K562 (cell line): ENCODE results near the gene DVL3. TPM values are rescaled to one million over a fixed set of nuclear protein-coding genes. Genes with fewer than 3 reads are reported as not detected.

Source experiments
- ATF7 ChIP-seq: fragments of 450-650 bp; IDR thresholded peaks from 2 replicates; pipeline ENCODE4 v1.7.1; 2014; ENCODE audit warnings: mild to moderate bottlenecking, moderate library complexity
- DNMT1 ChIP-seq: fragments of 450-650 bp; IDR thresholded peaks from 2 replicates; pipeline ENCODE4 v1.6.1; 2016; ENCODE audit warnings: antibody characterized with exemption, mild to moderate bottlenecking
- EHMT2 ChIP-seq: fragments of 450-650 bp; IDR thresholded peaks from 2 replicates; pipeline ENCODE4 v1.6.1; 2018; ENCODE audit warnings: antibody characterized with exemption
- ELF1 ChIP-seq: fragments of 200-800 bp; sonication (Bioruptor generic); IDR thresholded peaks from 2 replicates; pipeline ENCODE4 v1.6.1; 2016; ENCODE audit warnings: missing genetic modification characterization, missing compliant biosample characterization
- GABPA ChIP-seq: fragments of 200-800 bp; sonication (Bioruptor generic); conservative IDR thresholded peaks from 2 replicates; pipeline ENCODE4 v1.6.1; 2016; ENCODE audit warnings: low read depth, missing genetic modification characterization, missing compliant biosample characterization
- GABPB1 ChIP-seq: sonication (generic); formaldehyde crosslinking; IDR thresholded peaks from 2 replicates; pipeline ENCODE4 v1.8.0; 2022; ENCODE audit warnings: mild to moderate bottlenecking, missing genetic modification reagents
- HCFC1 ChIP-seq: IDR thresholded peaks from 2 replicates; pipeline ENCODE4 v1.6.1; 2012; ENCODE audit warnings: low read depth, low read length, improper control_type of control experiment
- HNRNPLL ChIP-seq: fragments of 200-400 bp; formaldehyde crosslinking; IDR thresholded peaks from 2 replicates; pipeline ENCODE4 v1.6.1; 2017; ENCODE audit warnings: low read length, low read depth, mild to moderate bottlenecking; ENCODE audit not compliant: poor library complexity, severe bottlenecking
- KLF1 ChIP-seq: fragments of 450-650 bp; IDR thresholded peaks from 2 replicates; pipeline ENCODE4 v1.6.1; 2016; ENCODE audit warnings: missing genetic modification characterization, missing compliant biosample characterization
- MCM2 ChIP-seq: fragments of 450-650 bp; IDR thresholded peaks from 2 replicates; pipeline ENCODE4 v1.6.1; 2017; ENCODE audit warnings: low read depth, mild to moderate bottlenecking
- MED1 ChIP-seq: sonication (generic); formaldehyde crosslinking; IDR thresholded peaks from 2 replicates; pipeline ENCODE4 v1.8.1; 2023; ENCODE audit warnings: missing genetic modification reagents, borderline replicate concordance
- MYC ChIP-seq, 2 experiments: fragments of 250-450 bp in 1 of 2; sonication (Bioruptor Pico) in 1 of 2; IDR thresholded peaks; 2 replicates each; pipeline versions ENCODE4 v1.5.1 to v1.6.1; 2012 to 2021; ENCODE audit warnings: low read depth in 2 of 2, borderline replicate concordance in 1 of 2, improper control_type of control experiment in 1 of 2, low read length in 1 of 2, mild to moderate bottlenecking in 1 of 2, moderate library complexity in 1 of 2
- NRF1 ChIP-seq, 2 experiments: fragments of 450-650 bp; IDR thresholded peaks in 1 of 2; conservative IDR thresholded peaks in 1 of 2; 2 replicates each; pipeline ENCODE4 v1.6.1; 2014; ENCODE audit warnings: mild to moderate bottlenecking in 2 of 2
- PURB ChIP-seq: sonication (generic); formaldehyde crosslinking; IDR thresholded peaks from 2 replicates; pipeline ENCODE4 v1.9.0; 2021; ENCODE audit warnings: low read depth, mild to moderate bottlenecking, missing genetic modification reagents
- RBM34 ChIP-seq: fragments of 200-400 bp; formaldehyde crosslinking; IDR thresholded peaks from 2 replicates; pipeline ENCODE4 v1.6.1; 2018; ENCODE audit warnings: low read length, borderline replicate concordance; ENCODE audit not compliant: insufficient read depth
- STAG1 ChIP-seq: sonication (generic); formaldehyde crosslinking; IDR thresholded peaks from 2 replicates; pipeline ENCODE4 v1.5.0; 2020; ENCODE audit warnings: missing genetic modification reagents, borderline replicate concordance
- SUPT5H ChIP-seq: fragments of 450-650 bp; IDR thresholded peaks from 2 replicates; pipeline ENCODE4 v1.6.1; 2016
- TBP ChIP-seq: optimal IDR thresholded peaks from 2 replicates; pipeline ENCODE3; 2011; ENCODE audit warnings: low read depth, low read length, improper control_type of control experiment
- TFAM ChIP-seq: fragments of 250-450 bp; sonication (Bioruptor Pico); conservative IDR thresholded peaks from 2 replicates; pipeline ENCODE4 v1.5.0; 2021; ENCODE audit warnings: mild to moderate bottlenecking, moderate library complexity
- TGIF2 ChIP-seq: sonication (generic); formaldehyde crosslinking; IDR thresholded peaks from 2 replicates; pipeline ENCODE4 v1.8.1; 2022; ENCODE audit warnings: mild to moderate bottlenecking, missing genetic modification reagents, moderate library complexity
- ZFX ChIP-seq: sonication (generic); formaldehyde crosslinking; IDR thresholded peaks from 2 replicates; pipeline ENCODE4 v1.8.0; 2022; ENCODE audit warnings: mild to moderate bottlenecking, missing genetic modification reagents, moderate library complexity
- ZNF324 ChIP-seq: fragments of 250-450 bp; sonication (Bioruptor Pico); IDR thresholded peaks from 2 replicates; pipeline ENCODE4 v1.4.0; 2020; ENCODE audit warnings: mild to moderate bottlenecking
- ZNF384 ChIP-seq: IDR thresholded peaks from 2 replicates; pipeline ENCODE4 v1.6.1; 2012; ENCODE audit warnings: low read depth, low read length, improper control_type of control experiment
- ZNF584 ChIP-seq: fragments of 200-800 bp; sonication (Bioruptor generic); IDR thresholded peaks from 2 replicates; pipeline ENCODE4 v1.6.1; 2016; ENCODE audit warnings: low read depth, mild to moderate bottlenecking, missing genetic modification characterization, missing compliant biosample characterization
- ZNF79 ChIP-seq: fragments of 250-450 bp; sonication (Bioruptor Pico); IDR thresholded peaks from 2 replicates; pipeline ENCODE4 v1.4.0; 2020; ENCODE audit warnings: low read depth, mild to moderate bottlenecking, moderate library complexity
- polyA plus RNA-seq, 8 experiments: library from polyadenylated mRNA; depleted of rRNA in 4 of 8; stranded (reverse) in 5 of 8; unstranded in 3 of 8; fragments of >200 nt; fragmentation: Nextera tagmentation in 2 of 8; fragmentation: Illumina TruSeq in 1 of 8; extraction: Ambion mirVana in 2 of 8; extraction: Trizol in 1 of 8; gene quantifications; 2 replicates each; pipeline versions ENCODE4 v1.2.1 to v1.2.3, GENCODE V29; 2011 to 2014; ENCODE audit warnings: inconsistent platforms in 1 of 8, missing spikeins in 1 of 8
- total RNA-seq, 7 experiments: library from RNA; depleted of rRNA in 6 of 7; stranded (reverse); fragments of >200 nt in 6 of 7; fragmentation: Illumina TruSeq in 2 of 7; extraction: Trizol in 2 of 7; gene quantifications; 2 replicates each; pipeline versions ENCODE4 v1.2.1 to v1.2.3, GENCODE V29; 2011 to 2021; ENCODE audit warnings: low replicate concordance in 1 of 7
- TF ChIP-seq, protein P1 (sequence below): fragments of 450-650 bp; conservative IDR thresholded peaks from 2 replicates; pipeline ENCODE4 v1.6.1; 2016; ENCODE audit warnings: missing genetic modification characterization, low read depth, mild to moderate bottlenecking, missing compliant biosample characterization, moderate library complexity
- TF ChIP-seq, protein P2 (sequence below): sonication (generic); formaldehyde crosslinking; IDR thresholded peaks from 2 replicates; pipeline ENCODE4 v1.8.0; 2022; ENCODE audit warnings: mild to moderate bottlenecking, low read depth, missing genetic modification reagents

Gene DVL3
- total and polyA plus RNA-seq, 9 of the 15 experiments (the other 6 are each of a cell fraction or from before 2014, with no cell fraction given), result 3.1 to 57.9 (median 20.1) TPM

DNA sequence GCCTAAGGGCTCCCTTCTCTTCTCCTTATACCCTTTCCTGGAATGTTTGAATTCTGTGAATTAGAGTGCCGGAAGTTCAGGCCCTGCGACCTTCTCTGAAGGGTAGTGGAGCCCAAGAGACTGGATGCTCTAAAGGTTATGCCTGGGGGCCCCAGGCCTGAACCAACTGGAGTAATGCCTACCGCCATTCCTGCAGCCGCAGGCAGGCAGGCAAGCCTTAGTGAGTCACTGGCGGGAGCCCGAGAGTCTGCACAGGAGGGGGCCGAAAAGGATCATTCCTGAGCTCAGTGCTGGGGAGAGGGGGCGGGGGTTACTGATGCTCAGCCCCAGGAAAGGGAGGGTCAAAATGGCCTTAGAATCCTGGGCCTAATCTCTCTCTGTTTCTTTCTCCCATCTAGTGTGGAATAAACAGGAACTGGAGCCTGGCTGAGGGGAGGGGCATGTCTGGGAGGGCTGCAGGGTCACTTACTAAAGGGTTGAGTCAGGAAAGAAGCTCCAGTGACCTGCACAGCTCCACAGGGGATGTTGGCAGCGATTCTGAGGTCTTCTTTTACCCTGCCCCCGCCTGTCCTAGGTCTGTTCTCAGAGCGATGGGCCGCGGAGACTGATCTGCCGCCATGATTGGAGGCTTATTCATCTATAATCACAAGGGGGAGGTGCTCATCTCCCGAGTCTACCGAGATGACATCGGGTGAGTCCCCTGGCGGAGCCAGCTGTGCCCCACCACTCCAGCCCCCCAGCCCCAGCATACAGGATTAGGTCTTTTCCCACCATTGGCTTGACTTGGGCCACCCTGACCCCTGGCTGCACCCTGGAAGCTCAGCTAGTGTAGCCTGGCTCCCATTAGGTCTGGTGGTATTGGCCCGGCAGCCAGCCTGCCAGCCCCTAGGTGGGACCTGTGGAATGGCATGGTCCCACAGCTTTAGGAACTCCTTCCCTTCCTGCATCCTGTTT is 21.5 kb downstream of the DVL3 start (continued):
- no peak for TF ChIP-seq MCM2
- no peak for TF ChIP-seq HNRNPLL
- TF ChIP-seq NRF1 (conservative IDR thresholded peaks at IDR 0.05 in 1 of 2, IDR thresholded peaks at IDR 0.05 in 1 of 2), result peak; percentile 72 to 77
- TF ChIP-seq, protein P1, sequence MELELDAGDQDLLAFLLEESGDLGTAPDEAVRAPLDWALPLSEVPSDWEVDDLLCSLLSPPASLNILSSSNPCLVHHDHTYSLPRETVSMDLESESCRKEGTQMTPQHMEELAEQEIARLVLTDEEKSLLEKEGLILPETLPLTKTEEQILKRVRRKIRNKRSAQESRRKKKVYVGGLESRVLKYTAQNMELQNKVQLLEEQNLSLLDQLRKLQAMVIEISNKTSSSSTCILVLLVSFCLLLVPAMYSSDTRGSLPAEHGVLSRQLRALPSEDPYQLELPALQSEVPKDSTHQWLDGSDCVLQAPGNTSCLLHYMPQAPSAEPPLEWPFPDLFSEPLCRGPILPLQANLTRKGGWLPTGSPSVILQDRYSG (tag), result no peak
- no peak for TF ChIP-seq ZNF384
- TF ChIP-seq, protein P2, sequence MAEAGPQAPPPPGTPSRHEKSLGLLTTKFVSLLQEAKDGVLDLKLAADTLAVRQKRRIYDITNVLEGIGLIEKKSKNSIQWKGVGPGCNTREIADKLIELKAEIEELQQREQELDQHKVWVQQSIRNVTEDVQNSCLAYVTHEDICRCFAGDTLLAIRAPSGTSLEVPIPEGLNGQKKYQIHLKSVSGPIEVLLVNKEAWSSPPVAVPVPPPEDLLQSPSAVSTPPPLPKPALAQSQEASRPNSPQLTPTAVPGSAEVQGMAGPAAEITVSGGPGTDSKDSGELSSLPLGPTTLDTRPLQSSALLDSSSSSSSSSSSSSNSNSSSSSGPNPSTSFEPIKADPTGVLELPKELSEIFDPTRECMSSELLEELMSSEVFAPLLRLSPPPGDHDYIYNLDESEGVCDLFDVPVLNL, result no peak
- TF ChIP-seq MED1 (CRISPR knock-in tag), result no peak
- TF ChIP-seq ZNF584 (CRISPR knock-in tag), result no peak
- peak; percentile 56 for TF ChIP-seq TBP
- TF ChIP-seq EHMT2, result no peak
- TF ChIP-seq TFAM (CRISPR knock-in tag), result no peak
- TF ChIP-seq HCFC1, result peak; percentile 38
- TF ChIP-seq ZNF324 (CRISPR knock-in tag), result no peak
- TF ChIP-seq PURB (CRISPR knock-in tag), result no peak
- no peak for TF ChIP-seq ZNF79
- peak; percentile 49; the same call in 1 of the 2 replicates for TF ChIP-seq ATF7
- TF ChIP-seq DNMT1, result no peak
- no peak for TF ChIP-seq KLF1 (tag)
- 0 out of 2 replicates have a peak, but pooled peaks have one; percentile 23 for TF ChIP-seq SUPT5H
- peak; percentile 80 for TF ChIP-seq ZFX (CRISPR knock-in tag)
- TF ChIP-seq STAG1 (CRISPR knock-in tag), result no peak
- peak; percentile 30; the same call in 1 of the 2 replicates for TF ChIP-seq MYC (IDR thresholded peaks at IDR 0.05; ENCODE audit: low read depth, low read length)
- no peak for TF ChIP-seq MYC (CRISPR knock-in tag; IDR thresholded peaks at IDR 0.05; ENCODE audit: borderline replicate concordance, low read depth)
- peak; percentile 54 for TF ChIP-seq ELF1
- no peak for TF ChIP-seq TGIF2 (CRISPR knock-in tag)
- TF ChIP-seq RBM34, result no peak
- TF ChIP-seq GABPB1 (CRISPR knock-in tag), result 0 out of 2 replicates have a peak, but pooled peaks have one; percentile 46
- TF ChIP-seq GABPA (tag), result peak; percentile 33; the same call in 1 of the 2 replicates
